ENCODE measurements around the gene CREM.
"Not testable (repeated sequence)": the region's sequence is repeated elsewhere in the genome, so short reads cannot be mapped to it uniquely, and the experiment has no call there.

The CREM gene

DNA sequence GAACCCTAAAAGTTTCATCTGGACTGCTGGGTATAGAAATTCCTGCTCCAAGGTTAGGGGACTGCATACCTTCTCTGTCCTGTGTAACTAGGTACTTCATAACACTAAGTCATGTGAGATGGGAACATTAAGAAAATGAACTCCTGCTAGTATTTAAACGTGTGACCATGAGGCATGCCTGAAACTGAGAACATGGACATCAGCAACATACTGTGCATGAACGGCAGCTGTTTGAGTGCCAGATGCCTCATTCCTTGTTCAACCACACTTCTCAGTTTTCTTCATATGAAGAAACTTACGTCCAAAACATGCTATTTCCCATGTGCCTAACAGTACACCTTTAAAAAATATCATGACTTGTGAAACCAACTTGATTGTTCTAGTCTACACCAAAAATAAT is 88.5 kb downstream of the CREM start:
- Histone ChIP-seq H3K9ac (ENCODE audit: low read depth, low read length) (no peak overlapping the region), H3K27me3 (ENCODE audit: control insufficient read depth, insufficient read depth, low read length) (no peaks in the 10 kb centered on the region), H3K9me3 (ENCODE audit: control insufficient read depth, insufficient read depth, low read length) (no peaks in the 10 kb centered on the region), H3K4me1 (ENCODE audit: control insufficient read depth, insufficient read depth, low read length) (peaks cover 5% of the 10 kb centered on the region), H3K36me3 (ENCODE audit: control insufficient read depth, insufficient read depth, low read length) (no peaks in the 10 kb centered on the region), H3K4me3 (ENCODE audit: low read depth, low read length) (no peak overlapping the region)

DNA sequence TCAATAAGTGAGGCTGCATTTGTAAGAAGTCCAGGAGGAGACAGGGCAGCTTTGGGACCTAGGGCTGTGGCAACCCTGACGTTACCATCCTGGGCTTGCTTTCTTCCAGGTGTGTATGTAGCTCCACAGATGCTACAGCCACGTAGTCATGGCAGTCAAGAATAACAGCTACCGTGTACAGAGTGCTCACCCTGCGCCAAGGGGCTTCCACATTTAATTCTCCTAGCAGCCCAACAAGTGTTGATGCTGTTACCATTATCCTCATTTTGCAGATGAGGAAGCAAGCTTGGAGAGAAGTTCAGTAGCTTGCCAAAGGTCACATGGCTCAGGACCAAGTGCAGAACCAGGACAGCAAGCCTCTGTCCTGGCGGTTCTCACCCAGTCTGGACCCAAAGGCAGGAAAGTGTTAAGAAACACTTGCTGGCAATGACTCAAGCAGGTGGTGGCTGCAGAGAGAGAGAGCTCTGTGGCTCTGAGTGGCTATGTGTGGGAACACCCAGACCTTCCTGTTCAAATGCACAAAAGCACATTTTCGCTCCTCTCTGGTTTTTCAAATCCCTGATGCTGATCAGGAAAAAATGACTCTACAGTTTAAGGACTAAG is 89.8 kb downstream of the CREM start:
- Histone ChIP-seq H3K4me1 (ENCODE audit: control insufficient read depth, insufficient read depth, low read length) (peaks cover under 1% of the 10 kb centered on the region), H3K27me3 (ENCODE audit: control insufficient read depth, insufficient read depth, low read length) (no peaks in the 10 kb centered on the region), H3K9ac (ENCODE audit: low read depth, low read length) (no peak overlapping the region), H3K4me3 (ENCODE audit: low read depth, low read length) (no peak overlapping the region), H3K36me3 (ENCODE audit: control insufficient read depth, insufficient read depth, low read length) (no peaks in the 10 kb centered on the region), H3K9me3 (ENCODE audit: control insufficient read depth, insufficient read depth, low read length) (no peaks in the 10 kb centered on the region)

GRCh38 chr10:35216956-35217355 is 90.3 kb downstream of the CREM start:
- H3K36me3 ChIP-seq (ENCODE audit: control insufficient read depth, insufficient read depth, low read length); H3K4me1 ChIP-seq (ENCODE audit: control insufficient read depth, insufficient read depth, low read length); H3K9me3 ChIP-seq (ENCODE audit: control insufficient read depth, insufficient read depth, low read length); H3K27me3 ChIP-seq (ENCODE audit: control insufficient read depth, insufficient read depth, low read length); H3K4me3 ChIP-seq (ENCODE audit: low read depth, low read length); H3K9ac ChIP-seq (ENCODE audit: low read depth, low read length): not testable (repeated sequence)

GRCh38 chr10:35217455-35217854 is 90.8 kb downstream of the CREM start:
- H3K4me3 ChIP-seq (ENCODE audit: low read depth, low read length) = no peak overlapping the region
- H3K36me3 ChIP-seq (ENCODE audit: control insufficient read depth, insufficient read depth, low read length) = no peaks in the 10 kb centered on the region
- H3K9ac ChIP-seq (ENCODE audit: low read depth, low read length) = no peak overlapping the region
- H3K9me3 ChIP-seq (ENCODE audit: control insufficient read depth, insufficient read depth, low read length) = no peaks in the 10 kb centered on the region
- H3K27me3 ChIP-seq (ENCODE audit: control insufficient read depth, insufficient read depth, low read length) = no peaks in the 10 kb centered on the region
- no peaks in the 10 kb centered on the region for H3K4me1 ChIP-seq (ENCODE audit: control insufficient read depth, insufficient read depth, low read length)

DNA sequence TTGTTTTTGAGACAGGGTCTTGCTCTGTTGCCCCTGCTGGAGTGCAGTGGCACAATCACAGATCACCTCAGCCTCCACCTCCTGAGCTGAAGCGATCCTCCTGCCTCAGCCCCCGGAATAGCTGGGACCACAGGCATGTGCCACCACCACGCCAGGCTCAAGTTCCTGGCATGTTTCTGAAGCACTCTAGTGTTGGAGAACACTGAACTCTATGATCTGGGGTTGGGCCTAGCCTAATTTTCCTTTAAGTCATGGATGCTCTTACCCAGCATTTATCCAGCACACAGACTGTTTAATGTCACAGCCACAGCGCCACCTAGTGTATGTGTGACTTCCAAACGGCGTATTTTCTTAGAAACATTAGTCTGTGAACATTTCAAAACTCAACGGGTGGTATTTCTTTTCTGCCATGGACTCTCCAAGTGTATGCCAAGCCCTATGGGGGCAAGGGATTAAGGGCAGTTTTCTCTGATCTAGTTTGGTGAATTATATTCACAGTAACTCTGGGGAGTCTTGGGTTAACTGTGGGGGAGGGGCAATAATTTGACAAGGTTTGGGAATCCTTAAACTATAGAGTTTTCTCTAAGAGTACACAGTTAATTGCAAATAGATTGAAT is 91.8 kb downstream of the CREM start:
- Histone ChIP-seq H3K27me3 (ENCODE audit: control insufficient read depth, insufficient read depth, low read length) (no peaks in the 10 kb centered on the region), H3K9ac (ENCODE audit: low read depth, low read length) (no peak overlapping the region), H3K4me3 (ENCODE audit: low read depth, low read length) (no peak overlapping the region), H3K36me3 (ENCODE audit: control insufficient read depth, insufficient read depth, low read length) (no peaks in the 10 kb centered on the region), H3K4me1 (ENCODE audit: control insufficient read depth, insufficient read depth, low read length) (no peaks in the 10 kb centered on the region), H3K9me3 (ENCODE audit: control insufficient read depth, insufficient read depth, low read length) (no peaks in the 10 kb centered on the region)

GRCh38 chr10:35219292-35219691 is 92.6 kb downstream of the CREM start:
- H3K9me3 ChIP-seq (ENCODE audit: control insufficient read depth, insufficient read depth, low read length) = no peaks in the 10 kb centered on the region
- H3K9ac ChIP-seq (ENCODE audit: low read depth, low read length) = no peak overlapping the region
- H3K4me1 ChIP-seq (ENCODE audit: control insufficient read depth, insufficient read depth, low read length) = no peaks in the 10 kb centered on the region
- no peaks in the 10 kb centered on the region for H3K36me3 ChIP-seq (ENCODE audit: control insufficient read depth, insufficient read depth, low read length)
- H3K27me3 ChIP-seq (ENCODE audit: control insufficient read depth, insufficient read depth, low read length) = no peaks in the 10 kb centered on the region
- H3K4me3 ChIP-seq (ENCODE audit: low read depth, low read length) = no peak overlapping the region

GRCh38 chr10:35219891-35220890 is 93.5 kb downstream of the CREM start:
- no peak overlapping the region for H3K4me3 ChIP-seq (ENCODE audit: low read depth, low read length)
- H3K36me3 ChIP-seq (ENCODE audit: control insufficient read depth, insufficient read depth, low read length) = no peaks in the 10 kb centered on the region
- H3K27me3 ChIP-seq (ENCODE audit: control insufficient read depth, insufficient read depth, low read length) = no peaks in the 10 kb centered on the region
- no peak overlapping the region for H3K9ac ChIP-seq (ENCODE audit: low read depth, low read length)
- no peaks in the 10 kb centered on the region for H3K9me3 ChIP-seq (ENCODE audit: control insufficient read depth, insufficient read depth, low read length)
- no peaks in the 10 kb centered on the region for H3K4me1 ChIP-seq (ENCODE audit: control insufficient read depth, insufficient read depth, low read length)

- no peak overlapping the region for H3K9ac ChIP-seq (ENCODE audit: low read depth, low read length)
- no peaks in the 10 kb centered on the region for H3K27me3 ChIP-seq (ENCODE audit: control insufficient read depth, insufficient read depth, low read length)
- no peaks in the 10 kb centered on the region for H3K4me1 ChIP-seq (ENCODE audit: control insufficient read depth, insufficient read depth, low read length)
- no peaks in the 10 kb centered on the region for H3K36me3 ChIP-seq (ENCODE audit: control insufficient read depth, insufficient read depth, low read length)
- H3K4me3 ChIP-seq (ENCODE audit: low read depth, low read length) = no peak overlapping the region
- no peaks in the 10 kb centered on the region for H3K9me3 ChIP-seq (ENCODE audit: control insufficient read depth, insufficient read depth, low read length)
Observed at GRCh38 chr10:35223016-35223415, 96.4 kb downstream of the CREM start.

DNA sequence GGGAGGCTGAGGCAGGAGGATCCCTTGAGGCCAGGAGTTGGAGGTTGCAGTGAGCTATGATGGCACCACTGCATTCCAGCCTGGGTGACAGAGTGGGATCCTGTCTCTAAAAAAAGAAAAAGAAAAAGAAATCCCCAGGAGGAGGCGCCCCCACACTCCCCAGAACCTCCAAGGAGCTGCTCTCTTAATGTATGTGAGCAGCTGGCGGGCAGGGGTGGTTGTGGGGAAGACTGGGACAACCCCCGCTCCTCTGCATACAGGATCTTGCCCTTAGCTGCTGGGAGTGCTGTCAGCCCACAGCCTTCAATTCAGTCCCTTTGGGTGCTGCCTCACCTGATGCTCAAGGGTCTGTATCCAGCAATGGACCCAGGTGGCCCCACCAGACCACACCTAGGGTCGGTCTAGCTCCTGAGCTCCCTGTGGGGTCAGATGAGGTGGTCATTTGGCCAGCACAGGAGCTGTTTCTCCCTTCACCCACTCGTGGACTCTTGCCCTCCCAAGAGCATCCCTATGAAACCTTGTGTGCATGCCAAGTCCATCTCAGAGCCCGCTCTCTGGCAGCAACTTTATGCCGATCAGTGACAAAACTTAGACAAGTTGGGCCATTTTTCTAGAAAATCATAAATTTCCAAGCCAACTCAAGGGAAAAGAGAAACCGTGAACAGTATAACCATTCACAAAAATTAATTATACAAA is 97.5 kb downstream of the CREM start:
- Histone ChIP-seq H3K4me1 (ENCODE audit: control insufficient read depth, insufficient read depth, low read length) (no peaks in the 10 kb centered on the region), H3K27me3 (ENCODE audit: control insufficient read depth, insufficient read depth, low read length) (no peaks in the 10 kb centered on the region), H3K9ac (ENCODE audit: low read depth, low read length) (no peak overlapping the region), H3K4me3 (ENCODE audit: low read depth, low read length) (no peak overlapping the region), H3K36me3 (ENCODE audit: control insufficient read depth, insufficient read depth, low read length) (no peaks in the 10 kb centered on the region), H3K9me3 (ENCODE audit: control insufficient read depth, insufficient read depth, low read length) (no peaks in the 10 kb centered on the region)

- H3K27me3 ChIP-seq (ENCODE audit: control insufficient read depth, insufficient read depth, low read length) = no peaks in the 10 kb centered on the region
- H3K4me3 ChIP-seq (ENCODE audit: low read depth, low read length) = no peak overlapping the region
- no peaks in the 10 kb centered on the region for H3K4me1 ChIP-seq (ENCODE audit: control insufficient read depth, insufficient read depth, low read length)
- H3K9me3 ChIP-seq (ENCODE audit: control insufficient read depth, insufficient read depth, low read length) = no peaks in the 10 kb centered on the region
- no peak overlapping the region for H3K9ac ChIP-seq (ENCODE audit: low read depth, low read length)
- H3K36me3 ChIP-seq (ENCODE audit: control insufficient read depth, insufficient read depth, low read length) = no peaks in the 10 kb centered on the region
Observed at GRCh38 chr10:35225204-35225603, 98.6 kb downstream of the CREM start.

DNA sequence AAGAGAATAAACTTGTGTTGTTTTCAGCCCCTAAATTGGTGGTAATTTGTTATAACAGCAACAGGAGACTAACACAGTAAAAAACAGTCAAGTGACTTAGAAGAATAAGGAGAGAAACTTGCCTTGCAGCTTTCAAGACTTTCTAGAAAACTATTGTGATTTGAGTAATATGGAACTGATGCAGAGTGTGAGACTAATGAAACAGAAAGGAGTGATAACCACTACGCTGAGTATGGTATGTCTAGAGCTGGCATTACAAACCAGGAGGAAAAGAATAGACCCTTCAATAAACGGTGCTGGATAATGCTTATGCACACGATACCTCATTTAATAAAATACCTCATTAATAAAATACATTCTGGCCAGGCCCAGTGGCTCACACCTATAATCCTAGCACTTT is 99.9 kb downstream of the CREM start:
- H3K4me3 ChIP-seq (ENCODE audit: low read depth, low read length) = no peak overlapping the region
- H3K9ac ChIP-seq (ENCODE audit: low read depth, low read length) = no peak overlapping the region
- no peaks in the 10 kb centered on the region for H3K36me3 ChIP-seq (ENCODE audit: control insufficient read depth, insufficient read depth, low read length)
- no peaks in the 10 kb centered on the region for H3K9me3 ChIP-seq (ENCODE audit: control insufficient read depth, insufficient read depth, low read length)
- no peaks in the 10 kb centered on the region for H3K4me1 ChIP-seq (ENCODE audit: control insufficient read depth, insufficient read depth, low read length)
- no peaks in the 10 kb centered on the region for H3K27me3 ChIP-seq (ENCODE audit: control insufficient read depth, insufficient read depth, low read length)
